H1 (cell line): ENCODE measurements around the gene FRMD5. TPM values are rescaled to one million over a fixed set of nuclear protein-coding genes. Genes with fewer than 3 reads are reported as not detected.

ENCODE experiments used
- CTCF ChIA-PET: fragments of 300-600 bp; sonication (Branson Sonifier 250); formaldehyde crosslinking; loops from one replicate; lab custom pipeline; 2021; ENCODE audit not compliant: partially characterized antibody; lab: Charles Lee
- POLR2A ChIA-PET: fragments of 300-600 bp; sonication (Branson Sonifier 250); formaldehyde crosslinking; loops from one replicate; lab custom pipeline; 2021; ENCODE audit warnings: inconsistent platforms; ENCODE audit not compliant: partially characterized antibody; lab: Charles Lee
- DNase-seq, 2 experiments: peaks; one replicate each; pipeline versions ENCODE4 v3.0.0 to v3.0.0-alpha.2; 2010 to 2022; ENCODE audit warnings: low spot score in 2 of 2, low read depth in 1 of 2, mixed read lengths in 1 of 2
- FAIRE-seq: peaks from 2 replicates; lab custom pipeline; 2011; peaks lifted over from hg19 to GRCh38; lab: Jason Lieb, UNC
- H2AFZ ChIP-seq: 2 replicates; pipeline ENCODE4 v1.8.1; 2012; ENCODE audit warnings: low read length, inconsistent platforms
- H2AK5ac ChIP-seq: 2 replicates; pipeline ENCODE4 v1.6.1; 2013; ENCODE audit warnings: low read depth, low read length
- H2BK120ac ChIP-seq: replicated peaks from 2 replicates; pipeline ENCODE3; 2013; ENCODE audit warnings: low read depth, low read length, inconsistent platforms
- H2BK12ac ChIP-seq: 2 replicates; pipeline ENCODE4 v1.6.1; 2013; ENCODE audit warnings: low read depth, low read length
- H2BK15ac ChIP-seq: 2 replicates; pipeline ENCODE4 v1.6.1; 2013; ENCODE audit warnings: low read length
- H2BK20ac ChIP-seq: 2 replicates; pipeline ENCODE4 v1.6.1; 2013; ENCODE audit warnings: low read length
- H2BK5ac ChIP-seq: 2 replicates; pipeline ENCODE4 v1.6.1; 2013; ENCODE audit warnings: low read depth, low read length
- H3K14ac ChIP-seq: 2 replicates; pipeline ENCODE4 v1.6.1; 2013; ENCODE audit warnings: inconsistent platforms; ENCODE audit not compliant: insufficient read length
- H3K18ac ChIP-seq: 2 replicates; pipeline ENCODE4 v1.6.1; 2013; ENCODE audit warnings: low read length; ENCODE audit errors: extremely low read depth
- H3K23ac ChIP-seq: 2 replicates; pipeline ENCODE4 v1.6.1; 2013; ENCODE audit warnings: inconsistent platforms; ENCODE audit not compliant: insufficient read length
- H3K23me2 ChIP-seq: 2 replicates; pipeline ENCODE4 v1.6.1; 2013; ENCODE audit warnings: low read depth, low read length
- H3K27ac ChIP-seq: 2 replicates; pipeline ENCODE4 v1.6.1; 2011; ENCODE audit warnings: low read depth, low read length, inconsistent platforms
- H3K27me3 ChIP-seq, 4 experiments: replicated peaks in 1 of 4; 1 replicate in 1 of 4; 2 replicates in 3 of 4; pipeline versions ENCODE4 v1.6.1 to v1.8.1; 2011 to 2013; ENCODE audit warnings: low read length in 3 of 4, mild to moderate bottlenecking in 3 of 4, inconsistent platforms in 2 of 4, mixed read lengths in 2 of 4, moderate library complexity in 1 of 4; ENCODE audit not compliant: control insufficient read depth in 3 of 4, insufficient read depth in 3 of 4; ENCODE audit errors: extremely low read depth in 1 of 4
- H3K36me3 ChIP-seq, 4 experiments: 2 replicates each; pipeline versions ENCODE4 v1.6.1 to v1.8.1; 2011 to 2013; ENCODE audit warnings: mild to moderate bottlenecking in 4 of 4, low read length in 3 of 4, moderate library complexity in 2 of 4, control low read depth in 1 of 4, inconsistent platforms in 1 of 4; ENCODE audit not compliant: insufficient read depth in 4 of 4, control insufficient read depth in 2 of 4
- H3K4ac ChIP-seq: replicated peaks from 2 replicates; pipeline ENCODE3; 2013; ENCODE audit warnings: low read length, low read depth, mixed read lengths, inconsistent platforms; ENCODE audit not compliant: insufficient read length
- H3K4me1 ChIP-seq, 4 experiments: replicated peaks in 1 of 4; 1 replicate in 1 of 4; 2 replicates in 3 of 4; pipeline versions ENCODE4 v1.6.1 to v1.8.1; 2011 to 2013; ENCODE audit warnings: low read length in 3 of 4, inconsistent platforms in 2 of 4, mixed read lengths in 1 of 4; ENCODE audit not compliant: insufficient read depth in 4 of 4, control insufficient read depth in 3 of 4
- H3K4me2 ChIP-seq, 2 experiments: 2 replicates each; pipeline versions ENCODE4 v1.6.1 to v1.8.1; 2011 to 2013; ENCODE audit warnings: low read depth in 2 of 2, low read length in 2 of 2, control low read depth in 1 of 2, inconsistent platforms in 1 of 2, mild to moderate bottlenecking in 1 of 2; ENCODE audit not compliant: insufficient read depth in 1 of 2
- H3K4me3 ChIP-seq, 4 experiments: fragments of 200-600, 300-600 bp in 1 of 4; sonication (generic), shearing (Covaris generic), sonication (Bioruptor Twin) in 1 of 4; 2 replicates each; pipeline versions ENCODE4 v1.5.1 to v1.8.1; 2011 to 2016; ENCODE audit warnings: low read length in 4 of 4, low read depth in 3 of 4, control low read depth in 2 of 4, inconsistent platforms in 2 of 4, mild to moderate bottlenecking in 2 of 4, mixed read lengths in 1 of 4, moderate library complexity in 1 of 4; ENCODE audit not compliant: insufficient read depth in 2 of 4; ENCODE audit errors: extremely low read depth in 1 of 4
- H3K56ac ChIP-seq: replicated peaks from 2 replicates; pipeline ENCODE3; 2013; ENCODE audit warnings: low read depth, mild to moderate bottlenecking, mixed read lengths, low read length, inconsistent platforms; ENCODE audit not compliant: insufficient read length
- H3K79me1 ChIP-seq: 2 replicates; pipeline ENCODE4 v1.6.1; 2013; ENCODE audit warnings: low read depth, low read length, control low read depth
- H3K79me2 ChIP-seq, 2 experiments: 2 replicates each; pipeline versions ENCODE4 v1.6.1 to v1.8.1; 2012 to 2013; ENCODE audit warnings: low read length in 2 of 2, mild to moderate bottlenecking in 2 of 2, inconsistent platforms in 1 of 2; ENCODE audit not compliant: insufficient read depth in 2 of 2, control insufficient read depth in 1 of 2
- H3K9ac ChIP-seq, 4 experiments: replicated peaks in 1 of 4; 1 replicate in 1 of 4; 2 replicates in 3 of 4; pipeline versions ENCODE4 v1.6.1 to v1.8.1; 2011 to 2013; ENCODE audit warnings: low read depth in 3 of 4, low read length in 3 of 4, control low read depth in 2 of 4, mild to moderate bottlenecking in 2 of 4, moderate library complexity in 2 of 4, inconsistent platforms in 1 of 4; ENCODE audit errors: extremely low read depth in 1 of 4
- H3K9me3 ChIP-seq, 2 experiments: 2 replicates each; pipeline versions ENCODE4 v1.6.1 to v1.8.1; 2012 to 2013; ENCODE audit warnings: mild to moderate bottlenecking in 2 of 2, moderate library complexity in 2 of 2, control low read depth in 1 of 2, inconsistent platforms in 1 of 2, low read depth in 1 of 2, low read length in 1 of 2, mixed read lengths in 1 of 2; ENCODE audit not compliant: insufficient read depth in 2 of 2
- H4K20me1 ChIP-seq, 2 experiments: replicated peaks in 1 of 2; 2 replicates each; pipeline versions ENCODE3 to v1.8.1; 2011 to 2013; ENCODE audit warnings: inconsistent platforms in 2 of 2, low read length in 2 of 2, mild to moderate bottlenecking in 1 of 2; ENCODE audit not compliant: insufficient read depth in 2 of 2, control insufficient read depth in 1 of 2
- H4K5ac ChIP-seq: 2 replicates; pipeline ENCODE4 v1.6.1; 2013; ENCODE audit warnings: low read length, low read depth, mixed read lengths, inconsistent platforms; ENCODE audit not compliant: insufficient read length
- H4K8ac ChIP-seq: 2 replicates; pipeline ENCODE4 v1.8.0; 2013; ENCODE audit warnings: mild to moderate bottlenecking, moderate library complexity, low read length, inconsistent platforms; ENCODE audit not compliant: insufficient read depth; ENCODE audit errors: extremely low read depth
- H4K91ac ChIP-seq: replicated peaks from 2 replicates; pipeline ENCODE3; 2013; ENCODE audit warnings: low read length, mixed read lengths, inconsistent platforms; ENCODE audit not compliant: insufficient read length
- JUND ChIP-seq: IDR thresholded peaks from 2 replicates; pipeline ENCODE4 v1.6.1; 2011; ENCODE audit warnings: mild to moderate bottlenecking, improper control_type of control experiment, low read length
- polyA plus RNA-seq, 7 experiments: library from polyadenylated mRNA; depleted of rRNA in 3 of 7; stranded (reverse) in 5 of 7; unstranded in 2 of 7; fragments of >200 nt in 5 of 7; fragments of 200-250 nt in 2 of 7; gene quantifications; 1 replicate in 5 of 7; 2 replicates in 1 of 7; 4 replicates in 1 of 7; pipeline versions ENCODE4 v1.2.1 to v1.2.3, GENCODE V29; 2011 to 2013; ENCODE audit warnings: missing spikeins in 2 of 7, mixed read lengths in 2 of 7
- total RNA-seq: library from RNA; stranded (reverse); fragmentation: NEBNext Ultra II Directional; extraction: Animal tissue kit (Norgen Biotek cat#: 25700); gene quantifications from 2 replicates; pipeline ENCODE4 v1.2.1, GENCODE V29; 2021

Gene FRMD5
- total and polyA plus RNA-seq, 2 of the 8 experiments (the other 6 are each of a cell fraction or from before 2014, with no cell fraction given) = 10.1 to 12.6 TPM

DNA sequence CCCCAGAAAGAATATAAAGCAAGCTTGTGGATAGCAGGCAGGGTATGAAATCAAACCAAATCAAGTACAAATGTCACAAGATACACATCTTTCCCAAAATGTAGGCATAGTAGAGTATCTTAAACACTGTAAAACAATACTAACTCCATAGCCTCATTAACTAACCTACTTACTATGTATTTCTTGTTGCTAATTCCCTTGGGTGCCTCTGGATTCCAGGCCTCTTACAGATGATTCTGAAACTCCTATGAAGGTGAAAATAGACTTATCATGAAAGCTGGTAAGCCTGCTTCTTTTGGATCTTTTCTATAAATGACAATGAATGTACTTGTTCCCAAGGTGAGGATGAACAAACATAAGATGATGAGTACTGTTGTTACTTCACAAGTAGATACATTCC is 93.8 kb downstream of the FRMD5 start:
- ChIA-PET CTCF (interaction anchor here (1.2 to 3.1 kb wide), 3 partner anchors 23 to 197 kb away, joined by 3 to 9 read pairs (median 5); no protein-coding TSS in a partner anchor), POLR2A (no interaction called here)
- no peak overlapping the region for H3K56ac ChIP-seq
- H4K91ac ChIP-seq = no peak overlapping the region
- H3K27ac ChIP-seq = no peak overlapping the region
- no peaks in the 10 kb centered on the region for H3K36me3 ChIP-seq
- no peak overlapping the region for H2BK15ac ChIP-seq
- H4K20me1 ChIP-seq = no peaks in the 10 kb centered on the region
- no peak overlapping the region for H2BK12ac ChIP-seq
- no peak overlapping the region for H4K5ac ChIP-seq
- H3K23ac ChIP-seq = no peak overlapping the region
- H2AK5ac ChIP-seq = no peak overlapping the region
- H2AFZ ChIP-seq = no peak overlapping the region
- TF ChIP-seq JUND = no peak
- no peak overlapping the region for H4K8ac ChIP-seq
- H3K79me1 ChIP-seq = no peaks in the 10 kb centered on the region
- no peak for DNase-seq
- H3K27me3 ChIP-seq = no peaks in the 10 kb centered on the region
- H3K23me2 ChIP-seq = no peaks in the 10 kb centered on the region
- H3K4me3 ChIP-seq = no peak overlapping the region
- H3K4ac ChIP-seq = no peak overlapping the region
- no peak overlapping the region for H3K9ac ChIP-seq
- H3K4me1 ChIP-seq = peaks cover 0 to 2% (median under 1%) of the 10 kb centered on the region in 4 experiments; a peak in 2 of 7 replicates
- no peak overlapping the region for H3K14ac ChIP-seq
- H3K9me3 ChIP-seq = no peaks in the 10 kb centered on the region
- no peak overlapping the region for H2BK20ac ChIP-seq
- no peak overlapping the region for H2BK5ac ChIP-seq
- H3K79me2 ChIP-seq = no peaks in the 10 kb centered on the region
- H3K4me2 ChIP-seq = no peak overlapping the region
- no peak overlapping the region for H3K18ac ChIP-seq
- H2BK120ac ChIP-seq = no peak overlapping the region
- no peak for FAIRE-seq
